Lower leg skin (tissue), 3 donors: Measurements from ENCODE around the gene USP17L26.
"Not testable (repeated sequence)": the region's sequence is repeated elsewhere in the genome, so short reads cannot be mapped to it uniquely, and the experiment has no call there.

ENCODE experiments used
- CTCF ChIP-seq, 3 donors: fragments of 450-650 bp; IDR thresholded peaks; one replicate each; pipeline ENCODE4 v1.5.1; 2016; ENCODE audit warnings: antibody characterized with exemption in 3 of 3, mild to moderate bottlenecking in 3 of 3, moderate library complexity in 2 of 3
- POLR2A ChIP-seq, 2 donors: fragments of 450-650 bp; IDR thresholded peaks; one replicate each; pipeline ENCODE4 v1.6.1; 2016 to 2017; ENCODE audit warnings: antibody characterized with exemption in 2 of 2, mild to moderate bottlenecking in 1 of 2, moderate library complexity in 1 of 2

- TF ChIP-seq CTCF, POLR2A (IDR thresholded peaks at IDR 0.05): not testable (repeated sequence)
These were observed 16.4 kb downstream of the USP17L26 start for GRCh38 chr4:9350866-9351265.
